CD4-positive, alpha-beta memory T cell (primary cell): ENCODE results near the gene CFD. TPM values are rescaled to one million over a fixed set of nuclear protein-coding genes. Genes with fewer than 3 reads are reported as not detected.

Experiments
- CTCF ChIA-PET: fragments of 350-600 bp; sonication (Branson Sonifier 250); formaldehyde crosslinking; loops from one replicate; lab custom pipeline; 2021; ENCODE audit warnings: inconsistent platforms; ENCODE audit not compliant: partially characterized antibody; lab: Charles Lee
- POLR2A ChIA-PET: fragments of 350-600 bp; sonication (Branson Sonifier 250); formaldehyde crosslinking; loops from one replicate; lab custom pipeline; 2021; ENCODE audit not compliant: partially characterized antibody; lab: Charles Lee
- DNase-seq, 5 donors: peaks; one replicate each; pipeline versions ENCODE4 v3.0.0 to v3.0.0-alpha.2; 2020 to 2022; ENCODE audit warnings: mixed read lengths in 1 of 5
- H3K27ac ChIP-seq: one replicate; pipeline ENCODE4 v1.7.0; 2013; ENCODE audit warnings: low read depth, low read length
- H3K27me3 ChIP-seq: 2 replicates; pipeline ENCODE4 v1.7.0; 2013; ENCODE audit warnings: mild to moderate bottlenecking, low read length, moderate library complexity; ENCODE audit not compliant: insufficient read depth
- H3K36me3 ChIP-seq: 2 replicates; pipeline ENCODE4 v1.7.0; 2013; ENCODE audit warnings: mild to moderate bottlenecking, low read length, moderate library complexity; ENCODE audit not compliant: insufficient read depth
- H3K4me1 ChIP-seq: 2 replicates; pipeline ENCODE4 v1.7.0; 2013; ENCODE audit warnings: mild to moderate bottlenecking, low read length, moderate library complexity; ENCODE audit not compliant: insufficient read depth
- H3K4me3 ChIP-seq, 2 donors: one replicate each; pipeline ENCODE4 v1.7.0; 2013; ENCODE audit warnings: low read length in 2 of 2, mild to moderate bottlenecking in 1 of 2
- H3K9me3 ChIP-seq, 2 donors: one replicate each; pipeline ENCODE4 v1.7.0; 2013; ENCODE audit warnings: low read length in 2 of 2, control low read depth in 1 of 2; ENCODE audit not compliant: control insufficient read depth in 1 of 2
- H3K27ac Mint-ChIP-seq, 7 donors: one replicate each; pipeline ENCODE4 v1.8.0; 2020 to 2021; ENCODE audit warnings: mixed read lengths in 7 of 7, mild to moderate bottlenecking in 6 of 7, inconsistent platforms in 3 of 7, moderate library complexity in 3 of 7
- H3K27me3 Mint-ChIP-seq, 2 donors: one replicate each; pipeline ENCODE4 v1.8.0; 2020 to 2021; ENCODE audit warnings: mixed read lengths in 2 of 2
- H3K36me3 Mint-ChIP-seq, 2 donors: one replicate each; pipeline ENCODE4 v1.8.0; 2020 to 2021; ENCODE audit warnings: mixed read lengths in 2 of 2, inconsistent platforms in 1 of 2, mild to moderate bottlenecking in 1 of 2
- H3K4me1 Mint-ChIP-seq, 4 donors: one replicate each; pipeline ENCODE4 v1.8.0; 2020 to 2021; ENCODE audit warnings: mixed read lengths in 4 of 4, mild to moderate bottlenecking in 1 of 4
- H3K4me3 Mint-ChIP-seq, 8 donors: one replicate each; pipeline ENCODE4 v1.8.0; 2020 to 2021; ENCODE audit warnings: mixed read lengths in 8 of 8, mild to moderate bottlenecking in 7 of 8, moderate library complexity in 6 of 8, inconsistent platforms in 3 of 8
- H3K9me3 Mint-ChIP-seq, 8 donors: one replicate each; pipeline ENCODE4 v1.8.0; 2020 to 2021; ENCODE audit warnings: mixed read lengths in 8 of 8, mild to moderate bottlenecking in 5 of 8, inconsistent platforms in 3 of 8, moderate library complexity in 1 of 8
- intact Hi-C: fragments of 100-400 bp; cut with micrococcal nuclease; formaldehyde crosslinking; loops from one replicate; pipeline ENCODE4 v1.15.1; 2023
- polyA plus RNA-seq, 2 donors: library from polyadenylated mRNA; unstranded; fragments of 300-500 nt; fragmentation: Illumina TruSeq; gene quantifications; one replicate each; pipeline ENCODE4 v1.2.3, GENCODE V29; 2021
- total RNA-seq, 2 experiments: library from RNA; stranded (reverse); gene quantifications; one replicate each; pipeline ENCODE4 v1.2.3, GENCODE V29; 2021

CFD gene
- total and polyA plus RNA-seq, 4 experiments from 2014 or later, result 0.91 to 4.8 (median 1.1) TPM; not detected in 1

GRCh38 chr19:892894-893689 is 33.6 kb downstream of the CFD start, which contains the start of the genes MED16 and RNU6-9:
MED16 (minus strand) TSS chr19:893187; CDS start chr19:891131, 2,056 bp downstream.
RNU6-9 (plus strand) TSS chr19:893484.
- H3K4me1 ChIP-seq, result peaks cover 28% of the 10 kb centered on the region
- H3K9me3 ChIP-seq, result no peaks in the 10 kb centered on the region
- H3K4me3 ChIP-seq, result peak within 1 kb of the TSS; percentile 36 to 76
- H3K36me3 ChIP-seq, result peaks cover 14% of the 10 kb centered on the region
- ChIA-PET CTCF (interaction anchor here (0.5 to 2.7 kb wide), 12 partner anchors 11 to 123 kb away, joined by 3 to 17 read pairs (median 4); no protein-coding TSS in a partner anchor), POLR2A (interaction anchor here (0.7 to 8.9 kb wide), 21 partner anchors 9 to 376 kb away, joined by 3 to 252 read pairs (median 6); partner anchors contain the start of genes CFD, CIRBP, KISS1R and R3HDM4)
- H3K9me3 Mint-ChIP-seq, result peaks cover 0 to 6% (median 0%) of the 10 kb centered on the region in 8 donors
- H3K4me3 Mint-ChIP-seq, result peak within 1 kb of the TSS; percentile 87 to 95 (median 92)
- H3K27ac ChIP-seq, result peak within 1 kb of the TSS; percentile 80
- peak; percentile 93 to 96 (median 95) for DNase-seq
- no peaks in the 10 kb centered on the region for H3K27me3 ChIP-seq
- H3K36me3 Mint-ChIP-seq, result peaks cover 5 to 23% of the 10 kb centered on the region in 2 donors
- peaks cover 7 to 47% (median 11%) of the 10 kb centered on the region in 4 donors for H3K4me1 Mint-ChIP-seq
- H3K27ac Mint-ChIP-seq, result peak within 1 kb of the TSS; percentile 99 to 100 (median 99)
- intact Hi-C loops, result loop anchor here (1.0 kb wide), 4 partner anchors 16 to 230 kb away; partner anchors contain the start of gene RNF126
- H3K27me3 Mint-ChIP-seq, result peaks cover 0 to 3% of the 10 kb centered on the region in 2 donors

GRCh38 chr19:896434-896833 is 37.0 kb downstream of the CFD start:
- Mint-ChIP-seq H3K9me3 (peaks cover 0 to 7% (median 0%) of the 10 kb centered on the region in 8 donors), H3K27me3 (peaks cover 0 to 3% of the 10 kb centered on the region in 2 donors), H3K4me3 (peak overlapping the region in 1 of 8 donors; percentile 7), H3K27ac (peak overlapping the region in 2 of 7 donors; percentile 42 to 68), H3K4me1 (peaks cover 7 to 29% (median 10%) of the 10 kb centered on the region in 4 donors), H3K36me3 (peaks cover 5 to 23% of the 10 kb centered on the region in 2 donors)
- ChIA-PET CTCF (interaction anchor here (1.0 to 1.6 kb wide), 2 partner anchors 10 to 33 kb away, joined by 4 to 5 read pairs; no protein-coding TSS in a partner anchor), POLR2A (interaction anchor here (1.2 to 8.9 kb wide), 4 partner anchors 11 to 370 kb away, joined by 3 to 252 read pairs (median 26); no protein-coding TSS in a partner anchor)
- no peak overlapping the region for H3K4me3 ChIP-seq
- H3K4me1 ChIP-seq, result peaks cover 32% of the 10 kb centered on the region
- no peaks in the 10 kb centered on the region for H3K27me3 ChIP-seq
- intact Hi-C loops, result no loop called here
- peaks cover 25% of the 10 kb centered on the region for H3K36me3 ChIP-seq
- no peaks in the 10 kb centered on the region for H3K9me3 ChIP-seq
- H3K27ac ChIP-seq, result no peak overlapping the region
- no peak for DNase-seq

- H3K9me3 ChIP-seq, result no peaks in the 10 kb centered on the region
- no peaks in the 10 kb centered on the region for H3K27me3 ChIP-seq
- Mint-ChIP-seq H3K4me1 (peaks cover 7 to 30% (median 10%) of the 10 kb centered on the region in 4 donors), H3K9me3 (peaks cover 0 to 7% (median 0%) of the 10 kb centered on the region in 8 donors), H3K36me3 (peaks cover 5 to 24% of the 10 kb centered on the region in 2 donors), H3K27ac (peak overlapping the region in 3 of 7 donors; percentile 46 to 81 (median 68)), H3K4me3 (no peak overlapping the region), H3K27me3 (peaks cover 0 to 3% of the 10 kb centered on the region in 2 donors)
- no peak overlapping the region for H3K27ac ChIP-seq
- intact Hi-C loops, result no loop called here
- H3K36me3 ChIP-seq, result peaks cover 26% of the 10 kb centered on the region
- no peak overlapping the region for H3K4me3 ChIP-seq
- H3K4me1 ChIP-seq, result peaks cover 31% of the 10 kb centered on the region
- DNase-seq, result no peak
- POLR2A ChIA-PET, result interaction anchor here (1.2 to 8.9 kb wide), 3 partner anchors 11 to 369 kb away, joined by 3 to 252 read pairs (median 47); no protein-coding TSS in a partner anchor
- CTCF ChIA-PET, result interaction anchor here (1.0 to 1.6 kb wide), 2 partner anchors 9 to 34 kb away, joined by 4 to 5 read pairs; no protein-coding TSS in a partner anchor
These were observed 37.5 kb downstream of the CFD start for GRCh38 chr19:896999-897398.

GRCh38 chr19:897442-898039 is 38.1 kb downstream of the CFD start:
- Mint-ChIP-seq H3K36me3 (peaks cover 5 to 21% of the 10 kb centered on the region in 2 donors), H3K4me3 (no peak overlapping the region), H3K27me3 (peaks cover 0 to 3% of the 10 kb centered on the region in 2 donors), H3K27ac (no peak overlapping the region), H3K9me3 (peaks cover 0 to 7% (median 0%) of the 10 kb centered on the region in 8 donors), H3K4me1 (peaks cover 7 to 31% (median 10%) of the 10 kb centered on the region in 4 donors)
- Histone ChIP-seq H3K4me3 (no peak overlapping the region), H3K27ac (no peak overlapping the region), H3K9me3 (no peaks in the 10 kb centered on the region), H3K4me1 (peaks cover 26% of the 10 kb centered on the region), H3K36me3 (peaks cover 26% of the 10 kb centered on the region), H3K27me3 (no peaks in the 10 kb centered on the region)
- no peak for DNase-seq
- ChIA-PET CTCF (interaction anchor here (0.9 to 1.6 kb wide), 3 partner anchors 9 to 34 kb away, joined by 4 to 5 read pairs (median 4); no protein-coding TSS in a partner anchor), POLR2A (interaction anchor here (6.3 to 8.9 kb wide), 2 partner anchors 10 to 19 kb away, joined by 47 to 252 read pairs; no protein-coding TSS in a partner anchor)
- intact Hi-C loops, result no loop called here

GRCh38 chr19:898663-899062 is 39.2 kb downstream of the CFD start:
- peak in 3 of 5 donors; percentile 28 to 55 (median 38) for DNase-seq

GRCh38 chr19:899336-900042 is 40.0 kb downstream of the CFD start:
- Mint-ChIP-seq H3K36me3 (peaks cover 5 to 19% of the 10 kb centered on the region in 2 donors), H3K4me1 (peaks cover 3 to 27% (median 8%) of the 10 kb centered on the region in 4 donors), H3K27ac (peak overlapping the region in 3 of 7 donors; percentile 25 to 80 (median 52)), H3K4me3 (no peak overlapping the region), H3K27me3 (no peaks in the 10 kb centered on the region), H3K9me3 (peaks cover 0 to 1% (median 0%) of the 10 kb centered on the region in 8 donors)
- POLR2A ChIA-PET, result interaction anchor here (1.4 to 8.9 kb wide), 3 partner anchors 8 to 36 kb away, joined by 3 to 252 read pairs (median 7); no protein-coding TSS in a partner anchor
- no peak for DNase-seq
- Histone ChIP-seq H3K4me1 (peaks cover 21% of the 10 kb centered on the region), H3K27me3 (no peaks in the 10 kb centered on the region), H3K36me3 (peaks cover 30% of the 10 kb centered on the region), H3K4me3 (no peak overlapping the region), H3K9me3 (no peaks in the 10 kb centered on the region), H3K27ac (no peak overlapping the region)
- CTCF ChIA-PET, result no interaction called here
- intact Hi-C loops, result no loop called here

More at GRCh38 chr19:898663-899062, 39.2 kb downstream of the CFD start:
- Histone ChIP-seq H3K9me3 (no peaks in the 10 kb centered on the region), H3K27ac (no peak overlapping the region), H3K36me3 (peaks cover 26% of the 10 kb centered on the region), H3K27me3 (no peaks in the 10 kb centered on the region), H3K4me1 (peaks cover 21% of the 10 kb centered on the region), H3K4me3 (no peak overlapping the region)
- H3K4me3 Mint-ChIP-seq, result no peak overlapping the region
- POLR2A ChIA-PET, result interaction anchor here (0.9 to 8.9 kb wide), 5 partner anchors 9 to 374 kb away, joined by 3 to 252 read pairs (median 7); no protein-coding TSS in a partner anchor
- H3K4me1 Mint-ChIP-seq, result peaks cover 0 to 29% (median 5%) of the 10 kb centered on the region in 4 donors
- peaks cover 5 to 16% of the 10 kb centered on the region in 2 donors for H3K36me3 Mint-ChIP-seq
- peak overlapping the region in 3 of 7 donors; percentile 51 to 68 (median 53) for H3K27ac Mint-ChIP-seq
- intact Hi-C loops, result no loop called here
- H3K9me3 Mint-ChIP-seq, result peaks cover 0 to 1% (median 0%) of the 10 kb centered on the region in 8 donors
- H3K27me3 Mint-ChIP-seq, result no peaks in the 10 kb centered on the region
- CTCF ChIA-PET, result interaction anchor here (0.9 kb wide), 3 partner anchors 9 to 43 kb away, joined by 3 to 5 read pairs (median 4); no protein-coding TSS in a partner anchor
